Esophagus muscularis mucosa (tissue), 4 donors: ENCODE measurements around the gene GALNT1. TPM values are rescaled to one million over a fixed set of nuclear protein-coding genes. Genes with fewer than 3 reads are reported as not detected.

ENCODE experiments used
- DNase-seq: peaks from one replicate; pipeline ENCODE4 v3.0.0-alpha.2; 2017; ENCODE audit errors: extremely low spot score
- H3K27ac ChIP-seq, 4 donors: fragments of 200-600 bp; sonication (generic); replicated peaks in 1 of 4; 1 replicate in 3 of 4; 2 replicates in 1 of 4; pipeline ENCODE4 v1.5.1; 2016 to 2019; ENCODE audit warnings: mild to moderate bottlenecking in 1 of 4
- H3K27me3 ChIP-seq, 4 donors: fragments of 200-600 bp; sonication (generic); one replicate each; pipeline versions ENCODE4 v1.5.1 to v1.6.0; 2016 to 2019
- H3K36me3 ChIP-seq, 4 donors: fragments of 200-600 bp; sonication (generic); one replicate each; pipeline ENCODE4 v1.5.1; 2016 to 2019
- H3K4me1 ChIP-seq, 4 donors: fragments of 200-600 bp; sonication (generic); one replicate each; pipeline ENCODE4 v1.5.1; 2016 to 2019
- H3K4me3 ChIP-seq, 4 donors: fragments of 200-600 bp; sonication (generic); 1 replicate in 2 of 4; 2 replicates in 2 of 4; pipeline ENCODE4 v1.5.1; 2016 to 2019; ENCODE audit warnings: mild to moderate bottlenecking in 4 of 4, moderate library complexity in 1 of 4
- H3K9me3 ChIP-seq, 4 donors: fragments of 200-600 bp; sonication (generic); 1 replicate in 3 of 4; 2 replicates in 1 of 4; pipeline ENCODE4 v1.5.1; 2016 to 2019
- EP300 ChIP-seq: sonication (generic); formaldehyde crosslinking; IDR thresholded peaks from one replicate; pipeline ENCODE4 v1.6.1; 2017; ENCODE audit warnings: antibody characterized with exemption
- POLR2A ChIP-seq: fragments of 450-650 bp; IDR thresholded peaks from one replicate; pipeline ENCODE4 v1.6.1; 2017; ENCODE audit warnings: antibody characterized with exemption, moderate library complexity, mild to moderate bottlenecking, low read depth
- POLR2AphosphoS5 ChIP-seq, 2 donors: sonication (generic); formaldehyde crosslinking; IDR thresholded peaks; one replicate each; pipeline ENCODE4 v1.6.1; 2017; ENCODE audit warnings: antibody characterized with exemption in 2 of 2
- WGBS: methylation state at CpG from one replicate; pipeline ENCODE4 v1.1.5; 2018; 5-methylcytosine and 5-hydroxymethylcytosine counted together
- intact Hi-C: fragments of 100-400 bp; cut with DNase I; formaldehyde crosslinking; loops from one replicate; pipeline ENCODE4 v1.15.1; 2023
- total RNA-seq, 4 donors: library from RNA; depleted of rRNA; stranded (reverse); fragments of >200 nt; gene quantifications; one replicate each; pipeline versions ENCODE4 v1.1.0 to v1.2.1, GENCODE V29; 2016
- TF ChIP-seq, protein P1 (sequence below), 3 experiments: fragments of 200-600 bp in 2 of 3; fragments of 450-650 bp in 1 of 3; sonication (generic) in 2 of 3; IDR thresholded peaks; one replicate each; pipeline ENCODE4 v1.5.1; 2017 to 2019; ENCODE audit warnings: antibody characterized with exemption in 3 of 3, mild to moderate bottlenecking in 2 of 3, moderate library complexity in 1 of 3

The GALNT1 gene
- total RNA-seq, 4 donors from 2014 or later = 26.4 to 34.5 (median 31.6) TPM

GRCh38 chr18:35754464-35754863 lies 172.9 kb downstream of the GALNT1 start:
- H3K4me1 ChIP-seq = peaks cover 0 to 4% (median 2%) of the 10 kb centered on the region in 4 donors
- H3K36me3 ChIP-seq = no peaks in the 10 kb centered on the region
- H3K4me3 ChIP-seq = no peak overlapping the region
- no peak for TF ChIP-seq EP300
- no peak for TF ChIP-seq POLR2A
- TF ChIP-seq, protein P1, sequence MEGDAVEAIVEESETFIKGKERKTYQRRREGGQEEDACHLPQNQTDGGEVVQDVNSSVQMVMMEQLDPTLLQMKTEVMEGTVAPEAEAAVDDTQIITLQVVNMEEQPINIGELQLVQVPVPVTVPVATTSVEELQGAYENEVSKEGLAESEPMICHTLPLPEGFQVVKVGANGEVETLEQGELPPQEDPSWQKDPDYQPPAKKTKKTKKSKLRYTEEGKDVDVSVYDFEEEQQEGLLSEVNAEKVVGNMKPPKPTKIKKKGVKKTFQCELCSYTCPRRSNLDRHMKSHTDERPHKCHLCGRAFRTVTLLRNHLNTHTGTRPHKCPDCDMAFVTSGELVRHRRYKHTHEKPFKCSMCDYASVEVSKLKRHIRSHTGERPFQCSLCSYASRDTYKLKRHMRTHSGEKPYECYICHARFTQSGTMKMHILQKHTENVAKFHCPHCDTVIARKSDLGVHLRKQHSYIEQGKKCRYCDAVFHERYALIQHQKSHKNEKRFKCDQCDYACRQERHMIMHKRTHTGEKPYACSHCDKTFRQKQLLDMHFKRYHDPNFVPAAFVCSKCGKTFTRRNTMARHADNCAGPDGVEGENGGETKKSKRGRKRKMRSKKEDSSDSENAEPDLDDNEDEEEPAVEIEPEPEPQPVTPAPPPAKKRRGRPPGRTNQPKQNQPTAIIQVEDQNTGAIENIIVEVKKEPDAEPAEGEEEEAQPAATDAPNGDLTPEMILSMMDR (IDR thresholded peaks at IDR 0.05) = no peak
- no peak for TF ChIP-seq POLR2AphosphoS5 (IDR thresholded peaks at IDR 0.05)
- H3K9me3 ChIP-seq = no peaks in the 10 kb centered on the region
- WGBS = 67% methylated on average over 4 of the region's 4 CpGs
- intact Hi-C loops = no loop called here
- H3K27ac ChIP-seq = no peak overlapping the region
- H3K27me3 ChIP-seq = no peaks in the 10 kb centered on the region
- no peak for DNase-seq

DNA sequence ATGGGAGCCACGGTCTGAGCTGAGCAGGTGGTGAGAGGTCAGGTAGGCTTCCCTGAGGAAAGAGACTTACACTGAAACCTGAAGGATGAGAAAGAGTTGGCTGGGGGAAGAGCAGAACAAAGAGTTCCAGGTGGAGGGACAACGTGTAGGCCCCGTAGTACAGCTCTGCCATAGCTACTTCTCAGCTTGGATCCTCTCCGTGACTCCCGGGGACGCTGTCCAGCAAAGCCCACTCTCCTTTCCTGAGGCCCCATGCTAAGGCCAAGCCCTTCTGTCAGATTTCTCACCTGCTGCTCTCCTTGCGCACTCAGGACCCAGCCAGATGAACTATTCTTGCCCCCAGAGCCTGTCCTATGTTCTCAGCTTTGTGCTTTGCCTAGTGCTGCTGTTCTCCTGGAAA lies 173.8 kb downstream of the GALNT1 start:
- Histone ChIP-seq H3K27ac (no peak overlapping the region), H3K9me3 (no peaks in the 10 kb centered on the region), H3K4me1 (peaks cover 0 to 4% (median 2%) of the 10 kb centered on the region in 4 donors), H3K27me3 (no peaks in the 10 kb centered on the region), H3K36me3 (no peaks in the 10 kb centered on the region), H3K4me3 (no peak overlapping the region)
- WGBS = 89% methylated on average over 7 of the region's 7 CpGs
- TF ChIP-seq POLR2A = no peak
- TF ChIP-seq EP300 = no peak
- TF ChIP-seq, protein P1 (IDR thresholded peaks at IDR 0.05) = no peak
- no peak for TF ChIP-seq POLR2AphosphoS5 (IDR thresholded peaks at IDR 0.05)
- no peak for DNase-seq
- intact Hi-C loops = loop anchor here (5.0 kb wide), 1 partner anchor 527 kb away; no protein-coding TSS in a partner anchor

GRCh38 chr18:35756506-35757117 lies 175.1 kb downstream of the GALNT1 start:
- TF ChIP-seq, protein P1 (IDR thresholded peaks at IDR 0.05) = peak; percentile 76 to 78 (median 77)
- no peak for TF ChIP-seq EP300
- peak; percentile 37 for DNase-seq
- Histone ChIP-seq H3K4me1 (peaks cover 0 to 4% (median 2%) of the 10 kb centered on the region in 4 donors), H3K36me3 (no peaks in the 10 kb centered on the region), H3K27ac (no peak overlapping the region), H3K9me3 (no peaks in the 10 kb centered on the region), H3K27me3 (no peaks in the 10 kb centered on the region), H3K4me3 (no peak overlapping the region)
- intact Hi-C loops = loop anchor here (2.0 to 5.0 kb wide), 2 partner anchors 194 to 526 kb away; no protein-coding TSS in a partner anchor
- 19% methylated on average over 5 of the region's 5 CpGs for WGBS

Other genes with a start within 250 kb of the GALNT1 start
- gene ZNF24, start 237.3 kb upstream of the GALNT1 start, total RNA-seq = 10 to 100 TPM; 31.2 to 41.1 (median 39.3) TPM
- gene ZNF396, start 204.4 kb upstream of the GALNT1 start, total RNA-seq = 1 to 10 TPM in 3 of 4 donors, under 1 TPM in 1; 0.99 to 2.5 (median 1.4) TPM
- gene INO80C, start 83.8 kb upstream of the GALNT1 start, total RNA-seq = 10 to 100 TPM in 2 of 4 donors, 1 to 10 TPM in 2; 4.0 to 19.5 (median 8.8) TPM